Natural killer cell treated with Interleukin-12 subunit alpha and Interleukin-12 subunit beta and Interleukin-15 and Interleukin-18, amount 100 ng/mL, for 72 hours (primary cell): ENCODE data around the gene L1CAM. TPM values are rescaled to one million over a fixed set of nuclear protein-coding genes. Genes with fewer than 3 reads are reported as not detected.

Source experiments
- ATAC-seq, 2 donors: fragments of 150-1000 bp; cut with Tn5 transposase in 1 of 2; sonication (Bioruptor Pico), chemical (Tn5 transposase) in 1 of 2; 2 replicates each; pipeline ENCODE4 v1.10.0; 2021
- DNase-seq: peaks from one replicate; pipeline ENCODE4 v3.0.0; 2022; ENCODE audit warnings: low spot score
- H3K27ac Mint-ChIP-seq, 2 donors: 1 replicate in 1 of 2; 2 replicates in 1 of 2; pipeline ENCODE4 v1.8.0; 2022; ENCODE audit warnings: mixed read lengths in 2 of 2, mild to moderate bottlenecking in 1 of 2, moderate library complexity in 1 of 2
- H3K27me3 Mint-ChIP-seq, 2 donors: 1 replicate in 1 of 2; 2 replicates in 1 of 2; pipeline ENCODE4 v1.8.0; 2022; ENCODE audit warnings: mixed read lengths in 2 of 2
- H3K36me3 Mint-ChIP-seq: one replicate; pipeline ENCODE4 v1.8.0; 2022; ENCODE audit warnings: mixed read lengths
- H3K4me1 Mint-ChIP-seq, 2 donors: 1 replicate in 1 of 2; 2 replicates in 1 of 2; pipeline ENCODE4 v1.8.0; 2022; ENCODE audit warnings: low read depth in 2 of 2, mixed read lengths in 2 of 2, mild to moderate bottlenecking in 1 of 2
- H3K4me3 Mint-ChIP-seq: one replicate; pipeline ENCODE4 v1.8.0; 2022; ENCODE audit warnings: mixed read lengths
- H3K9me3 Mint-ChIP-seq: 2 replicates; pipeline ENCODE4 v1.8.0; 2022; ENCODE audit warnings: mixed read lengths
- total RNA-seq, 2 donors: library from RNA; stranded (reverse); gene quantifications; one replicate each; pipeline ENCODE4 v1.2.3, GENCODE V29; 2022

L1CAM gene
- total RNA-seq, 2 donors from 2014 or later, result 0.74 to 1.2 TPM

- DNase-seq (peak; percentile 52), ATAC-seq (no peak)
- Mint-ChIP-seq H3K4me1 (peaks cover 21 to 33% of the 10 kb centered on the region in 2 donors), H3K4me3 (no peak overlapping the region), H3K27me3 (peaks cover 0 to 7% of the 10 kb centered on the region in 2 donors), H3K27ac (peak overlapping the region in 1 of 2 donors; percentile 16), H3K36me3 (no peaks in the 10 kb centered on the region), H3K9me3 (no peaks in the 10 kb centered on the region)
These were observed 71.2 kb downstream of the L1CAM start for GRCh38 chrX:153814591-153815315.

DNA sequence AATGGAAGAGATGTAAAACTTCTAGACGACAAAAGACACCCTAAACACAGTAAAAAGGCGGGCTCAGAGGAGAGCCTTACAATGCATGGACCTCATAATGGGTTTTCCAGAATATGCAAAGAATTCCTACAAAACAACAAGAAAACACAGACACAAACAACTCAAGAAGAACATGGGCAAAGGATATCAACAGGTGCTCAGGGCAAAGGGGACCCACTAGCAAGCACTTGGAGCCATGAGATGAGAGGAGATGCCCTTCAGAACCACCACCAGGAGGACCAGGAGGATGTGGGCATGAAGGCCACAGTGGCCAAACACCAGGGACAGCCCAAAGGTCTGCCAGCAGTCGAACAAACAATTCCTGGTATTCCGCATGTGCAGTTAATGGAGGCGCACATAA lies 72.8 kb downstream of the L1CAM start:
- DNase-seq (no peak), ATAC-seq (no peak)
- Mint-ChIP-seq H3K36me3 (no peaks in the 10 kb centered on the region), H3K27ac (no peak overlapping the region), H3K9me3 (no peaks in the 10 kb centered on the region), H3K4me1 (peaks cover 21 to 30% of the 10 kb centered on the region in 2 donors), H3K27me3 (peaks cover 0 to 7% of the 10 kb centered on the region in 2 donors), H3K4me3 (no peak overlapping the region)

- Mint-ChIP-seq H3K27me3 (peaks cover 0 to 9% of the 10 kb centered on the region in 2 donors), H3K9me3 (no peaks in the 10 kb centered on the region), H3K36me3 (no peaks in the 10 kb centered on the region), H3K4me3 (no peak overlapping the region), H3K27ac (no peak overlapping the region), H3K4me1 (peaks cover 17 to 29% of the 10 kb centered on the region in 2 donors)
- ATAC-seq (no peak), DNase-seq (no peak)
These were observed 73.8 kb downstream of the L1CAM start for GRCh38 chrX:153812220-153812619.

Other genes starting within 250 kb of the L1CAM start
- not detected for gene DUSP9, start 239.0 kb downstream of the L1CAM start, total RNA-seq
- not detected for gene PNCK, start 212.4 kb downstream of the L1CAM start, total RNA-seq
- gene SLC6A8, start 198.2 kb downstream of the L1CAM start, total RNA-seq, result 1 to 10 TPM; 2.3 to 4.1 TPM
- 100 to 1,000 TPM; 156 to 159 TPM for gene BCAP31, start 161.8 kb downstream of the L1CAM start, total RNA-seq
- gene ABCD1, start 161.3 kb downstream of the L1CAM start, total RNA-seq, result 10 to 100 TPM in 1 of 2 donors, 1 to 10 TPM in 1; 7.4 to 12.2 TPM
- 1 to 10 TPM in 1 of 2 donors, under 1 TPM in 1; 0.48 to 2.4 TPM for gene PLXNB3, start 121.9 kb downstream of the L1CAM start, total RNA-seq
- gene SRPK3, start 105.1 kb downstream of the L1CAM start, total RNA-seq, result not detected
- 10 to 100 TPM; 62.5 to 74.1 TPM for gene IDH3G, start 91.8 kb downstream of the L1CAM start, total RNA-seq
- gene SSR4, start 91.5 kb downstream of the L1CAM start, total RNA-seq, result 100 to 1,000 TPM; 266 to 306 TPM
- 1 to 10 TPM; 2.2 to 2.7 TPM for gene PDZD4, start 55.6 kb downstream of the L1CAM start, total RNA-seq
- gene AVPR2, start 18.5 kb upstream of the L1CAM start, total RNA-seq, result not detected
- gene ARHGAP4, start 40.1 kb upstream of the L1CAM start, total RNA-seq, result 100 to 1,000 TPM; 155 to 276 TPM
- 100 to 1,000 TPM; 115 to 175 TPM for gene NAA10, start 48.9 kb upstream of the L1CAM start, total RNA-seq
- 1 to 10 TPM; 4.8 to 5.4 TPM for gene RENBP, start 58.5 kb upstream of the L1CAM start, total RNA-seq
- gene HCFC1, start 85.6 kb upstream of the L1CAM start, total RNA-seq, result 100 to 1,000 TPM; 105 to 131 TPM
- 1 to 10 TPM; 2.4 to 6.9 TPM for gene TMEM187, start 86.6 kb upstream of the L1CAM start, total RNA-seq
- gene IRAK1, start 133.7 kb upstream of the L1CAM start, total RNA-seq, result 100 to 1,000 TPM; 136 to 258 TPM
- gene MECP2, start 211.5 kb upstream of the L1CAM start, total RNA-seq, result 100 to 1,000 TPM in 1 of 2 donors, 10 to 100 TPM in 1; 65.5 to 103 TPM